ENCODE data around the gene SEZ6.

The SEZ6 gene

DNA sequence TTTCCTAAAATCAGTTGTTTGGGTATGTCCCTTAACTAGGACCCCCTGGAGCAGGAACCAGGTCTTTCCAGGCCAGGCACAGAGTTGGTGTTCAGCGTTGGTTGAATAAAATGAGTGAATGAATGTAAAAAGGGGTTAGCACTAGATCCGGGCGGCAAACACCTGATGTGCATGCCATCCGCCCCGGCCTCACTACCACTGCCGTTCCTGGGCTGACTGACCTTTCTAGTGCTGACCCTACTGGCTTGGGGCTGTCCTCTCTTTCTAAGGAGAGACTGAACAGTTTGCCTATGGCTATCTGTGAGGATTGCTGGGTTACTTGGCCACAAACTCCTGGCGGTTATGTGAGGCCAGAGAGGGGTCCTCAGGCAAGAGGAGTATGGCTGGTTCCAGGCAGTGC is 44.4 kb downstream of the SEZ6 start:
- TF ChIP-seq FEZF1 (tag by site-specific recombination; IDR thresholded peaks at IDR 0.05) (no peak), ZNF610 (tag by site-specific recombination; IDR thresholded peaks at IDR 0.05; ENCODE audit: borderline replicate concordance) (no peak), ZNF324 (tag by site-specific recombination; IDR thresholded peaks at IDR 0.05) (no peak), ZNF707 (tag by site-specific recombination; IDR thresholded peaks at IDR 0.05) (no peak), SP7 (tag by site-specific recombination; IDR thresholded peaks at IDR 0.05) (no peak), ZBTB8A (tag by site-specific recombination; IDR thresholded peaks at IDR 0.05) (no peak), ZNF596 (tag by site-specific recombination; IDR thresholded peaks at IDR 0.05) (no peak), ZNF510 (tag by site-specific recombination; IDR thresholded peaks at IDR 0.05; ENCODE audit: insufficient replicate concordance) (no peak), HOXA7 (CRISPR knock-in tag; IDR thresholded peaks at IDR 0.05; ENCODE audit: borderline replicate concordance) (no peak), ZNF24 (tag by site-specific recombination; IDR thresholded peaks at IDR 0.05) (no peak), ZNF10 (tag by site-specific recombination; IDR thresholded peaks at IDR 0.05) (no peak), BCL11B (tag by site-specific recombination; IDR thresholded peaks at IDR 0.05; ENCODE audit: low read depth) (no peak), RBAK (tag by site-specific recombination; IDR thresholded peaks at IDR 0.05) (no peak), SP3 (tag by site-specific recombination; IDR thresholded peaks at IDR 0.05) (no peak), ZNF23 (tag by site-specific recombination; IDR thresholded peaks at IDR 0.05; ENCODE audit: borderline replicate concordance) (no peak), OVOL3 (tag by site-specific recombination; IDR thresholded peaks at IDR 0.05) (no peak)
- TF ChIP-seq, protein P1, sequence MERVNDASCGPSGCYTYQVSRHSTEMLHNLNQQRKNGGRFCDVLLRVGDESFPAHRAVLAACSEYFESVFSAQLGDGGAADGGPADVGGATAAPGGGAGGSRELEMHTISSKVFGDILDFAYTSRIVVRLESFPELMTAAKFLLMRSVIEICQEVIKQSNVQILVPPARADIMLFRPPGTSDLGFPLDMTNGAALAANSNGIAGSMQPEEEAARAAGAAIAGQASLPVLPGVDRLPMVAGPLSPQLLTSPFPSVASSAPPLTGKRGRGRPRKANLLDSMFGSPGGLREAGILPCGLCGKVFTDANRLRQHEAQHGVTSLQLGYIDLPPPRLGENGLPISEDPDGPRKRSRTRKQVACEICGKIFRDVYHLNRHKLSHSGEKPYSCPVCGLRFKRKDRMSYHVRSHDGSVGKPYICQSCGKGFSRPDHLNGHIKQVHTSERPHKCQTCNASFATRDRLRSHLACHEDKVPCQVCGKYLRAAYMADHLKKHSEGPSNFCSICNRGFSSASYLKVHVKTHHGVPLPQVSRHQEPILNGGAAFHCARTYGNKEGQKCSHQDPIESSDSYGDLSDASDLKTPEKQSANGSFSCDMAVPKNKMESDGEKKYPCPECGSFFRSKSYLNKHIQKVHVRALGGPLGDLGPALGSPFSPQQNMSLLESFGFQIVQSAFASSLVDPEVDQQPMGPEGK (tag by site-specific recombination; IDR thresholded peaks at IDR 0.05), result no peak
- TF ChIP-seq, protein P2, sequence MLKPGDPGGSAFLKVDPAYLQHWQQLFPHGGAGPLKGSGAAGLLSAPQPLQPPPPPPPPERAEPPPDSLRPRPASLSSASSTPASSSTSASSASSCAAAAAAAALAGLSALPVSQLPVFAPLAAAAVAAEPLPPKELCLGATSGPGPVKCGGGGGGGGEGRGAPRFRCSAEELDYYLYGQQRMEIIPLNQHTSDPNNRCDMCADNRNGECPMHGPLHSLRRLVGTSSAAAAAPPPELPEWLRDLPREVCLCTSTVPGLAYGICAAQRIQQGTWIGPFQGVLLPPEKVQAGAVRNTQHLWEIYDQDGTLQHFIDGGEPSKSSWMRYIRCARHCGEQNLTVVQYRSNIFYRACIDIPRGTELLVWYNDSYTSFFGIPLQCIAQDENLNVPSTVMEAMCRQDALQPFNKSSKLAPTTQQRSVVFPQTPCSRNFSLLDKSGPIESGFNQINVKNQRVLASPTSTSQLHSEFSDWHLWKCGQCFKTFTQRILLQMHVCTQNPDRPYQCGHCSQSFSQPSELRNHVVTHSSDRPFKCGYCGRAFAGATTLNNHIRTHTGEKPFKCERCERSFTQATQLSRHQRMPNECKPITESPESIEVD (tag by site-specific recombination; IDR thresholded peaks at IDR 0.05), result no peak
- ChIA-PET CTCF (interaction anchor here (0.6 to 18.9 kb wide), 3 partner anchors 8 to 179 kb away, joined by 4 to 680 read pairs (median 69); partner anchors contain the start of gene PHF12), POLR2A (no interaction called here)
- Histone ChIP-seq H3K36me3 (ENCODE audit: control insufficient read depth in 2 of 2, insufficient read depth in 1 of 2, low read length in 2 of 2) (no peaks in the 10 kb centered on the region), H3K4me3 (ENCODE audit: low read depth, low read length) (no peak overlapping the region), H3K4me1 (ENCODE audit: control insufficient read depth, insufficient read depth, low read length) (no peaks in the 10 kb centered on the region), H3K9me3 (ENCODE audit: control insufficient read depth, insufficient read depth, low read depth, low read length) (no peaks in the 10 kb centered on the region), H3K27ac (ENCODE audit: extremely low read depth, low read depth, low read length) (no peak overlapping the region)

DNA sequence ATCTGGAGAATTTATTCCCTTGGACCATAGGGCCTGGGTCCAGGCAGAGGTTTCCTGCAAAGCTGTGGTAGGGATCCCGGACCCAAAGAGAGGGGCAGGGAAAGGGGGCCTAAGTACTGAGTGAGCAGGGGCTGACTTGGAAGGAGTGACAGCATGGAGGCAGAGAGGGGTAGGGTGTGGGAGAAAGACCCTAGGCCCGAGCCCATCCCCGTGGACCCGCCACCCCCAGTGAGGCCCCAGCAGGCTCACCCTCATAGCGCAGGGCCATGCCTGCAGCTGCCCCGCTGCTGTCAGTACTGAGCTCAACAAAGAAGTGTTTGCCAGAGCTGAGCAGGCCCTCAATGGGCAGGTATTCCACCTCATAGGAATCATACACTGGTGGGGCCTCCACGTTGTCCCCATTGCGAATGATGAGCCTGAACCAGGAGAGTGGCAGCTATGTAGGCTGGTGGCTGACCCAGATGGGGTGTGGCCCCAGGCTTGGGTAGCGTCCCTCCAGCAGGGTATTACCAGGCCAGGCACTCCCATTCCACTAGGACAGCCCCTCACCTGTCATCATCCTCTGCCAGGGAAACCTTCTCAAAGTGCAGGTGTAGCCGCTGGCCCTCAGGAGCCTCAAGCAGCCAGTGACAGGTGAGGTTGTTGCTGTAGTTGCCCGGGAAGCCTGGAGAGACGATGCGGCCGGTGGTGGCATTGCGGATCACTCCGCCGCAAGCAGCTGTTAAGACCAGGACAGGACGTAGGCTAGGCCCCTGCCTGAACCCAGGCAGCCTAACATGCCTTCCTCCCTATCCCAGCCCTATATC is 45.4 kb downstream of the SEZ6 start:
- POLR2A ChIA-PET, result no interaction called here
- Histone ChIP-seq H3K9me3 (ENCODE audit: control insufficient read depth, insufficient read depth, low read depth, low read length) (no peaks in the 10 kb centered on the region), H3K4me1 (ENCODE audit: control insufficient read depth, insufficient read depth, low read length) (no peaks in the 10 kb centered on the region), H3K27ac (ENCODE audit: extremely low read depth, low read depth, low read length) (no peak overlapping the region), H3K36me3 (ENCODE audit: control insufficient read depth in 2 of 2, insufficient read depth in 1 of 2, low read length in 2 of 2) (no peaks in the 10 kb centered on the region), H3K4me3 (ENCODE audit: low read depth, low read length) (no peak overlapping the region)
- CTCF ChIA-PET, result interaction anchor here (0.6 to 18.9 kb wide), 2 partner anchors 152 to 180 kb away, joined by 4 to 680 read pairs; no protein-coding TSS in a partner anchor
- TF ChIP-seq ZNF121 (tag by site-specific recombination; IDR thresholded peaks at IDR 0.05) (no peak), ZNF707 (tag by site-specific recombination; IDR thresholded peaks at IDR 0.05) (no peak), ZSCAN16 (tag by site-specific recombination; IDR thresholded peaks at IDR 0.05) (no peak), ZNF843 (tag by site-specific recombination; IDR thresholded peaks at IDR 0.05) (no peak), ZNF785 (tag by site-specific recombination; IDR thresholded peaks at IDR 0.05) (no peak), ZNF48 (tag by site-specific recombination; IDR thresholded peaks at IDR 0.05) (no peak), TRIM28 (IDR thresholded peaks at IDR 0.05; ENCODE audit: borderline replicate concordance, low read length) (no peak)
- TF ChIP-seq, protein P3, sequence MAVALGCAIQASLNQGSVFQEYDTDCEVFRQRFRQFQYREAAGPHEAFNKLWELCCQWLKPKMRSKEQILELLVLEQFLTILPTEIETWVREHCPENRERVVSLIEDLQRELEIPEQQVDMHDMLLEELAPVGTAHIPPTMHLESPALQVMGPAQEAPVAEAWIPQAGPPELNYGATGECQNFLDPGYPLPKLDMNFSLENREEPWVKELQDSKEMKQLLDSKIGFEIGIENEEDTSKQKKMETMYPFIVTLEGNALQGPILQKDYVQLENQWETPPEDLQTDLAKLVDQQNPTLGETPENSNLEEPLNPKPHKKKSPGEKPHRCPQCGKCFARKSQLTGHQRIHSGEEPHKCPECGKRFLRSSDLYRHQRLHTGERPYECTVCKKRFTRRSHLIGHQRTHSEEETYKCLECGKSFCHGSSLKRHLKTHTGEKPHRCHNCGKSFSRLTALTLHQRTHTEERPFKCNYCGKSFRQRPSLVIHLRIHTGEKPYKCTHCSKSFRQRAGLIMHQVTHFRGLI (tag by site-specific recombination; IDR thresholded peaks at IDR 0.05), result no peak
- TF ChIP-seq, protein P4, sequence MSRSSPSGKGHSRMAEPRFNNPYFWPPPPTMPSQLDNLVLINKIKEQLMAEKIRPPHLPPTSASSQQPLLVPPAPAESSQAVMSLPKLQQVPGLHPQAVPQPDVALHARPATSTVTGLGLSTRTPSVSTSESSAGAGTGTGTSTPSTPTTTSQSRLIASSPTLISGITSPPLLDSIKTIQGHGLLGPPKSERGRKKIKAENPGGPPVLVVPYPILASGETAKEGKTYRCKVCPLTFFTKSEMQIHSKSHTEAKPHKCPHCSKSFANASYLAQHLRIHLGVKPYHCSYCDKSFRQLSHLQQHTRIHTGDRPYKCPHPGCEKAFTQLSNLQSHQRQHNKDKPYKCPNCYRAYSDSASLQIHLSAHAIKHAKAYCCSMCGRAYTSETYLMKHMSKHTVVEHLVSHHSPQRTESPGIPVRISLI (tag by site-specific recombination; IDR thresholded peaks at IDR 0.05), result no peak
